DMS 273 (cell line): Measurements from ENCODE around the gene RAB26.
A peak's percentile ranks its signal among the peaks of the same experiment; 100 is the strongest.

Experiments used
- DNase-seq: peaks from one replicate; lab custom pipeline; 2025; ENCODE audit not compliant: unreplicated experiment; lab: John Stamatoyannopoulos, UW

RAB26 gene

DNA sequence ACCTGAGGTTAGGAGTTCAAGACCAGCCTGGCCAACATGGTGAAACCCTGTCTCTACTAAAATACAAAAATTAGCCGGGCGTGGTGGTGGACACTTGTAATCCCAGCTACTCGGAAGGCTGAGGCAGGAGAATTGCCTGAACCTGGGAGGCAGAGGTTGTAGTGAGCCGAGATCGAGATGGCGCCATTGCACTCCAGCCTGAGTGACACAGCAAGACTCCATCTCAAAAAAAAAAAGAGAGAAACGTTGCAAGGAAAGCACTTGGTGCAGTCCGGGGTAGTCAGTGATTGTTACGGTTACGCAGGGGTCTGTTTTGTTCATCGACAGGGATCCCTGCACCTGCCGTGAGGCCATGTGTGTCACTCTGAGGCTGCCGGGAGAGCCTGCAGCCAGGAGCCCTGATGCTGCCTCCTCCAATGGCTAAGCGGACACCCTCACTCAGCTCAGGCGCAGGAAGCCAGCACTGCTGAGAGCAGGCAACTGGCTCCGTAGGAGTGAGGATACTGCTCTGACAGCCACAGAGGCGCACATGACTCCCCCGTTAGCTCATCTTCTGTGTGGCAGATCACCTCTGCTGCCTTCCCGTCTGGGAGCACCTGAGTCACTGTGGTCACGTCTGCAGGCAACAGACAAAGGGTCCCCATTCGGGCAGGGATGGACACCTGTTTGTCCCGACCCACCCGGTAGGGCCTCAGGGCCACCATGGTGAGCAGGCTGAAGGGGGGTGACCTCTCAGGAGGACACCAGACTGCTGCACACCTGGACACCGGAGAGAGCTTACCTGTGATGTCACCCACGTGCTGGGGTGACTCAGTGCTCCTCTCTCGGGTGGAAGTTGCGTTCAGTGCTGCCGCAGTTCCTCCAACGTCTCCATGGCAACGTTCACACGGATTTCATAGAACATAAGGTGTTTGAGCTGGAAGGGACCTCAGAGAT, 5.2 kb upstream of the RAB26 start:
- DNase-seq, result peak; percentile 65

DNA sequence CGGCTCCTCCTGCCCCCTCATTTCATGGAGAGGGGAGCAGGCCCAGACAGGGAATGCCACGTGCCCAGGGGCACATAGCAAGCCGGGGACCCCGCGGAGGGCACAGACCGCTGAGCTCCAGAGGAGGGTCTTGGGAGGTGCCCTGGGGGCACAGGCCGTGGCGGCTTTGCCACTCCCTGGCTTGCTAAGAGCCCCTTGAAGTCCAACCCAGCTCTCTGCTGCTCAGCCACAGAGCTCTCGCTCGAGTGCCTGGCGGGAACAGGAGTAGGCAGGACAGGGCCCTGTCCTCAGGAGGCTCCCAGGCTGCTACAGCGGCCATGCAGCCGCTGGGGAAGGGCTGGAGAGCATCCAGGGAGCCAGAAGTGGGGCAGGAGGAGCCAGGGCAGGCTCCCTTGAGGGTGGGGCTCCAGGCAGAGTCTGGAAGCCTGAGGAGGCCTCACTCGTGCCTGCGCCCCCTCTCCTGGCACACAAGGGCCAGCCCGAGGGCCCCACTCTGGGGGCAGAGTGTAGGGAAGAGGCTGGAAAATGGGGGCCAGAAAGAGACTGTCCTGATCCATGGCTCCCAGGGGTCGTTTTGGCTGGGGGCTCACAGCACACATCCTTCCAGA, 4.4 kb upstream of the RAB26 start:
- peak; percentile 58 for DNase-seq

DNA sequence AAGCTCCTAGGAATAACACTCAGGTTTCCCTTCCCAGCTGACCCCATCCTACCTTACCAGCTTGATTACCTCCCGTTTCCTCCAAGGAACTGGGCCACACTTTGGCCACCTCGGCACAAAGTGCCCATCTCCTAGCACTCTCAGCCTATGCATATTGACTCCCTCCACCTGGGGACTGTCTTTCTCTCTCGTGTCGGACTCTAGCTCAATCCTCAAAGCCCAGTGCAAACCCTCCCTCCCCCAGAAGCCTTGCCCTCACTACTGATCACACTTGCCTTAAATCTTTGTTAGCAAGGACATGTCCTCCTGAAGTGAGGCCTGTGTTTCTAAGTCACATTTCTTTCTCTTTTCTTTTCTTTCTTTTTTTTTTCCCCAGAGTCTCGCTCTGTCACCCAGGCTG, 2.6 kb upstream of the RAB26 start:
- DNase-seq, result no peak

DNA sequence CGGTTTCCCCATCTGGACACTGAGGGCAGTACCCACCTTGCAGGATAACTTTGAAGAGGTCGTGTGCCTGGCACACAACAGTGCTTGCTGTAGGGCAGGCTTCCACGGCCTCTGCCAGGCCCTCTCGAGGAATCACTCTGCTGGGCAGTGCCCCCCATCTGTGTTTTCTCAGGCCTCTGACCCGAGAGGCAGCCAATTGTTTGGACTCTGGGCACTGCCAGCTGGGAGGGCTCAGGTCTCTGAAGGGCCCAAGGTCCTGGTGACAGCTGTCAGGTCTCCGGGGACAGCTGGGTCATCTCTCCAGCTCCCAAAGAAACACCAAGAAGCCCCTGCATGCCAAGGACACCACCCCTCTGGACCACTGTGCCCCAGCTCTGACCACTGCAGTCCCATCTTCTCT, 1.0 kb upstream of the RAB26 start:
- DNase-seq, result no peak

DNA sequence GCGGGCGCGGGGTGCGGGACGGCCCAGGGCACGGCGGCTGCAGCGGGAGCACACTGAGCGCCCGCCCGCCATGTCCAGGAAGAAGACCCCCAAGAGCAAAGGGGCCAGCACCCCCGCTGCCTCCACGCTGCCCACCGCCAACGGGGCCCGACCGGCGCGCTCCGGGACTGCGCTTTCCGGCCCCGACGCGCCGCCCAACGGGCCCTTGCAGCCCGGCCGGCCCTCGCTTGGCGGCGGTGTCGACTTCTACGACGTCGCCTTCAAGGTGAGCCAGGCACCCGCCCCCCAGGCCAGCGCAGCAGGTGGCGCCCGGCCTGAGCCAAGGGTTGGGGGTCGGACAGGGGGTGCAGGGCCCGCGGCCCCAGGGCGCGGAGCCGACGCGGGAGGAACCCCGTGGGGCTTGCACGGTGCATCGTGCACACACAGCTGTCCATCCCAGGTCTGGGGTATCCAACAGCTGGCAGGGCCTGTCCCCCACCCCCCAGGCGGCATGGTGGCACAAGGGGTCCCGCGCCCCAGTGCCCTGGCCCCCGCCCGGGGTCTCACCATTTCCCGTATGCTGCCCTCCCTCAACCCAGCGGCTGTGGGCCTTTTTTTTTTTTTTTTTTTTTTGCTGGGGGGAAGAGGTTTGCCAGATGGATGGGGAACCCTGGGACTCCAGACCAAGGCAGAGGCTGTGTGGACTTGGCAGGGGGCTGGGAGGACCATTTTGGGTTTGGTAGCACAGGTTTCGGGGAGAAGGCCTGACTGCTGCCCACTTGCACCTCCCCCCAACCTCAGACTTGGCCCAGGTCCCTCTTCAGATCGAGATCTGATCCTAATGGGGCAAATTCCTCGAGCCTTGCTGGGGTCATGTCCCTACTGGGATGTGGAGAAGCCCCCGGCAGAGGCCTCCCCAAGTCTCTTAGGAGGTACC, 547 bp downstream of the RAB26 start:
- peak; percentile 82 for DNase-seq

DNA sequence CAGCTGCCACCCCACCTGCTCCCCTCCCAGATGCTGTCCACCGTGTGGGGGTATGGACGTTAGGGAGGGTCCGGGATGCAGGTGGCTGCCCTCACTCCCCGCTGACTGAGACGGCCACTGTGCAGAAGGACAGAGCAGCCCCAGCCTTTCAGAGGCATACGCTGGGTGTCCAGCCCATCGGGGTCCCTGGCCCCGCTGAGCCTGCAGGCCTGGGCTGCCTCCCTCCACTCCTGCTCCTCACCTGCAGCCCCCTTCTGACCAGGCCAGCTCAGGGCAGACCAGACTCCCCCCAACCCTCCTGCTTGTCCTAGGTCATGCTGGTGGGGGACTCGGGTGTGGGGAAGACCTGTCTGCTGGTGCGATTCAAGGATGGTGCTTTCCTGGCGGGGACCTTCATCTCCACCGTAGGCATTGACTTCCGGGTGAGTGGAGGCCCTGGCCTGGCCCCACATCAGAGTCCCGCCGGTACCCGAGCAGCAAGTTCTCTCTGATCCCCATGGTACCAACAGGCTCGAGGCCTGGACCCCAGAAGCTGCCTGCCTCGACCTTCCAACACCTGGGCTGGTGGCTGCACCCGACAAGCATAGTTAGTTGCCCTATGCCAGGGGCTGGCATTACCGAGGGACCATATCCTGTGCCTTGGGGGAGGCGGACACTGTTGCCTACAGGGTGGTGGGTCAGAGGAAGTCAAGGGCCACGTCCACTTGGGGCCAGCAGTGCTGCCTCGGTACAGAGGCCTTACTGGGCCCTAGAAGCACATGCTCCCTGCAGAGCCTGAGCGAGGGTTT, 1.4 kb downstream of the RAB26 start:
- DNase-seq, result peak; percentile 87

DNA sequence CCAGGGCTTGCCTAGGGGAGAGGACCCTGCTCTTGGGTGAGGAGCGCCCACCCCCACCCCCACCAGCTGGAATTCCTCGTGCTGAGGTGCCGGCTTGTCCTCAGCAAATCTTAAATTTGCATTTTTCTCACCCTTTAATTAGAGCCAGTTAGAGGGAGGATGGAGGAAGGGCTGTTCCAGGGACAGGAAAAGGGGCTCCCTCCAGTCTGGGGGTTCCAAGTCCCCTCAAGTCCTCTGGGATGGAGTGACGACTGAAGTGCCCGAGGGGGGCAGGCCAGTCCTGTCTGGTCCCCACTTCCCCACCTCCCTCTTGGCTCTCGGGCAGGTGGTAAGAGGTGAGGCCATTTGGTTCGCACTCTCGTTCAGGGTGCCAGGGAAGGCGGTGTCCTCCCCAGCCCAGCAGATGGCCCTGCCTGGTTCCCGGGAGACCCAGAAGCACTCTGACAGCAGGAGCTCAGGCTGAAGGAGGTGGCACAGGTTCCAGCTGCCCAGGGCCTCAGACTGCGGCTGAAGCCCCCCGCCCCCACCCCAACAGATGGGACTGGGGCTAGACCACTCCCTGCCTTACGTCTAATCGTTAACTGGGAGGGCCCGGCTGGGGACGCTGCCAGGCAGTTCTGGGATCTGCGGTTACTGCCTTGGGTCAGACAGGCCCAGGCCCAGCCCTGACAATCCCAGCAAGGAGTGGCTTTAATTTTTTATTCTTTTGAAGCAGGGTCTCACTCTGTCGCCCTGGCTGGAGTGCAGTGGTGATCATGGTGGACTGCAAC, 2.2 kb downstream of the RAB26 start:
- DNase-seq, result peak; percentile 99

DNA sequence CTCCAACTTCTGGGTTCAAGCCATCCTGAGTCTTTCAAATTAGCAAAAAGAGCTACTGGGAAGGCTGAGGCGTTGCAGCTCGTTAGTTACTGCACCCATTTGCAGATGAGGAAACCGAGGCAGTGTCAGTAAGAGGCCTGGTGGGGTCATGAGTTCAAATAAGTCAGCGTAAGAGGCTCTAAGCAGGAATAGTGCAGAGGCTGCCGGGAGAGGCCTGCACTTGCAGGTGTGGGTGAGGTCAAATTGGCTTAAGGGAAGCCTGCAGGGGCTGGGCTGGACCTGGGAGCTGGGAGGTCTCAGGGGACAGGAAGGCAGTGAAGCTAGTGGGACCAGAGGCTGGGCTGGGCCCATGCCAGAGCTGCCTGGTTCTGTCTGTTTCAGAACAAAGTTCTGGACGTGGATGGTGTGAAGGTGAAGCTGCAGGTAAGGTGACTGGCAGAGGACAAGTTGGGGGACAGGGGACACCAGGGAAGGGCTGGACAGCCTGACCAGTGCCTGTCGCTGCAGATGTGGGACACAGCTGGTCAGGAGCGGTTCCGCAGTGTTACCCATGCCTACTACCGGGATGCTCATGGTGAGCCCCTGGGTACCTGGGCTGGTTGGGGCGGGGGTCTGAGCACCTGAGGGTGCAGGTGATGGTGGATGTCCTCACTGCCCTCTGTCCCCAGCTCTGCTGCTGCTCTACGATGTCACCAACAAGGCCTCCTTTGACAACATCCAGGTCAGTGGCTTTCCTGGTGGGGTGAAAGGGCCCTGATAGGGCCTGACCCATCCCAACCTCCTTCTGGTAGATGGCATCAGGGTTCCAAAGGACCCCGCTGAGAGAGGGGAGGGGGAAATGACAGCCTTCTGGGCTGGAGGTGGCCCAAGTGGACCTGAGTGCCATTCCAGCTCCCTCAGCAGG, 3.0 kb downstream of the RAB26 start:
- DNase-seq, result peak; percentile 97

DNA sequence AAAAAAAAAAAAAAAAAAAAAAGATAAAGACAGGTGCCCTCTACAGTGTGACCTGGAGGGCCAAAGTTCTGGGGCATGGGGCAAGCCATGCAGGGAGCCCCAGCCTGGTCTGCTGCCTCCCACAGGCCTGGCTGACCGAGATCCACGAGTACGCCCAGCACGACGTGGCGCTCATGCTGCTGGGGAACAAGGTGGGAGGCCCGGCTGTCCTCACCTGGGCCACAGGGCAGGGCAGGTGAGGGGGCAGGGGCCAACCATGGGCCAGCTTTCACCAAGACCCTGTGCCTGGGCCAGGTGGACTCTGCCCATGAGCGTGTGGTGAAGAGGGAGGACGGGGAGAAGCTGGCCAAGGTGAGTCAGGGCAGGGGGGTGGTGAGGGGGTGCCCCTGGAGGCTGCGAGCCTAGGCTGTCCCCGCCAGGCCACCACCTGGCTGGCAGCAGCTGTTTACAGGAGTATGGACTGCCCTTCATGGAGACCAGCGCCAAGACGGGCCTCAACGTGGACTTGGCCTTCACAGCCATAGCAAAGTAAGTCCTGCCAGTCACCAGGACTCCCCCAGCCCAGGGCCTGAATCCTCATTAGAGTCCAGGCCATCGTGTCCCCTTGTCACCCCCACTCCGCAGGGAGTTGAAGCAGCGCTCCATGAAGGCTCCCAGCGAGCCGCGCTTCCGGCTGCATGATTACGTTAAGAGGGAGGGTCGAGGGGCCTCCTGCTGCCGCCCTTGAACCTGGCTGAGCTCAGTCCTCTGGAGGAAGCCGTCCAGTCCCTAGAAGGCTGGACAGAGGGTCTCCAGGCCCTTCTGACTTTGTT, 4.5 kb downstream of the RAB26 start:
- DNase-seq, result peak; percentile 87

DNA sequence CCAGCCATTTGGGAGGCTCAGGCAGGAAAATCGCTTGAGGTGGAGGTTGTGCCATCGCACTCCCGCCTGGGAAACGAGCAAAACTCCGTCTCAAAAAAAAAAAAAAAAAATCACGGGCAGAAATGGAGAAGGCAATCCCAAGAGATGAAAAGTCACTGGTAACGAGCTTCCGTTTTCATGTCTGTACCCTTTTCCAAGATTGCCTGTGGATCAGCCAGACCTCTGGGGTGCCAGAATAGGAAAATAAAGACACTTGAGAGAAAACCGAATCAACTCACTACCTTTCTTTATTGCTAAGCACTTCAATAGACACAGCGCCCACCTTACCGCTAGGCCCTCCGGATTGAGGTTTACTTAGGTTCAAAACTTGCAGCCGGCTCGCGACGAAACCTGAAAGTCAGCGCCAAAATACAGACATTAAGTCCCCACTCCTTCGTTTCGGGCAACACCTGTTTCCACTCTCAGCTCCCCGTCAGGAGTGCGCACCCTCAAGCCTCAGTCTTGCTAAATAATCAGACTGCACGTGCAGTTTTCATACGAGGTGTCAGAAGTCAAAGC, 6.2 kb downstream of the RAB26 start:
- DNase-seq, result peak; percentile 69

DNA sequence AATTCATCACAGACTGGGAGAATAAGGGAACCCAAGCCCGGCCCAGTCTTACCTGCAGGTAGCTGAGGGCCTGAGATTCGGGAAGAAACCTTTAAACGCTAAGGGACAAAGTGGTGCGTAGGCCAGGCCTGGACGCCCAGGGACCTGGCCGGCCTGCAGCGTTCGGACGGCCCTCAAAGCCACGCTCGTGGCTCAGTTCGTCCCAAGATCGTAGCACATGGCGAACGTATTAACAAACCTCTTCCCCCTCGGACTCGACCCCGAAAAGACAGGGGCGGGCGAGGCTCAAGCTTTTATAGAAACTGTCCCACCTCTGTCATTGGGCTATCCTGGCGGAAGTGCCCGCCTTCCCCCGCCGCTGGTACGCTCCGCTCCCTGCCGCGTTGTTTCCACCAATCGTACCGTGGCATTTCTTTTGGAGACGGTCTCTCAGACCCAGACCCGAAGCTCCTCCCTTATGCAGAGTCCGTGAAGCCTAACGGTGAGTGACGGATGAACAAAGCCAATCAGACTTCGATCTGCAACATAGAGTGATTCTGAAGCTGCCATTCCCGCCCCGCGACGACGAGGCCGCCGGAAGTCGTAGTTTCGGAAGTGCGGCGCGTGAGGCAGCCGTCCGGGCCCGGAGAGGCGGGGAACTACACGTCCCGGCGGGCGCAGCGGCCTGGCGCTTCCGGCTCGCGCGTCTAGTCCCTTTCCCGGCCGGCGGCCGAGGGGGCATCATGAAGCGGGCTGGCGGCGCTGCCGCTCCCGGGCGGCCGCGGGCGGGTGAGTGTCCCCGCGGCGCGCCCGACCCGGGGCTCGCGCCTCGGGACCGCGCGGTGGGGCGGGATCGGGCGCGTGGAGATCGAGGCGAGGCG, 6.9 kb downstream of the RAB26 start, which contains the start of gene TRAF7:
TSS of gene TRAF7 (plus strand) at position 692 of the 860 bp plus-strand sequence. CDS start 8,139 bp downstream, outside the sequence.
- peak; percentile 100 for DNase-seq

DNA sequence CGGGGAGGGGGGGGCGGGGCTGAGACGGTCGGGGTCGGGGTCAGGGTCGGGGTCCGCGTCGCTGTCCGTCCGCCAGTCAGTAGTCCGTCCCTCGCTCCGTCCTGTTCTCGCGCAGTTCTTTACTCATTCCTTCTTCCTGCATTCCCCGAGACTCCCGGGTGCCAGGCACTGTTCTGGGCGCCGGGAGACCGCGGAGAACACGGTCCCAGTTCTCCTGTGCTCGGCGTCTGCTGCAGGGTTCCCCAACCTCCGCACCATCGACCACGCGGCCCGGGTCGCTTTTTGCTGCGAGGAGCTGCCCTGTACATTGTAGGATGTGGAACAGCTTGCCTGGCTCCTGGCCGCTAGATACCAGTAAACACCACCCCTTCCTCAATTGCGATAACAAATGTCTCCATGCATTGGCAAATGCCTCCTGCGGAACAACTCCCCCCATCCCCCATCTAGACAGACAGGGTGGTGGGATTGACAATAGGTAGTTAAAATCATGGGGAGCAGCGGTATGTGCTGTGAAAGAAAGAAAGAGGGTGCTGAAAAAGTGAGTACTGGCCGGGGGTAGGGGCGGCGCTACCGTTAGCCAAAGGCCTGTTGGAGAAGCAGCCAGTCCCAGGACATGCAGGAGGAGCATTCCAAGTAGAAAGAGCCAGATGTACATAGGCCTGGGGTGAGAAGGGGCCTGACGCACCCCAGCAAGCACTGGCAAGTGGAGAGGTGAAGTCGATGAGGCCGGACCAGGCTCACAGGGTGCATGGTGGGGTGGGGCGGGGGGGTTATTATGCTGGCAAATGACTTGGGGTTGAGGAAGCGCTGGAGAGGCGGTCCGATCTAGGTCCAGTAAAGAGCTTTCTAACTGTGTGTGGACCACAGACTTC, 7.8 kb downstream of the RAB26 start:
- DNase-seq, result peak; percentile 75

DNA sequence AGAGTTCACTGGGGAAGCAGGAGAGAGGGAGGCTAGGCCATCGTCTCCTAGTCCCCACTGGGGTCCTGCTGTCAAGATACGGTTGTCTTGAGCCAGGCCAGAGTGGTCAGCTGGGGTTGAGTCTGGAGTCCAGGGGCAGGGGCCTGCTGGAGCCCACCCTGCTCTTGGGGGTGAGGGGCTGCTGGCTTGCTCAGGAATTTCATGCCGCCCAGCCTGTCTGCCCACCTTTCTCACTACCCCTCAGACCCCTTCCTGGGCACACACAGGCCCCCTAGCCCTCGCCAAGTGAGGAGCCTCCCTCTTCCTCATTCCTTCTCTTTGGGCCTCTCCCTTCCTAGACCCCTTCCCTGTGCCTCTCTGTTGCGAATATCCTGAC, 8.4 kb downstream of the RAB26 start:
- no peak for DNase-seq

DNA sequence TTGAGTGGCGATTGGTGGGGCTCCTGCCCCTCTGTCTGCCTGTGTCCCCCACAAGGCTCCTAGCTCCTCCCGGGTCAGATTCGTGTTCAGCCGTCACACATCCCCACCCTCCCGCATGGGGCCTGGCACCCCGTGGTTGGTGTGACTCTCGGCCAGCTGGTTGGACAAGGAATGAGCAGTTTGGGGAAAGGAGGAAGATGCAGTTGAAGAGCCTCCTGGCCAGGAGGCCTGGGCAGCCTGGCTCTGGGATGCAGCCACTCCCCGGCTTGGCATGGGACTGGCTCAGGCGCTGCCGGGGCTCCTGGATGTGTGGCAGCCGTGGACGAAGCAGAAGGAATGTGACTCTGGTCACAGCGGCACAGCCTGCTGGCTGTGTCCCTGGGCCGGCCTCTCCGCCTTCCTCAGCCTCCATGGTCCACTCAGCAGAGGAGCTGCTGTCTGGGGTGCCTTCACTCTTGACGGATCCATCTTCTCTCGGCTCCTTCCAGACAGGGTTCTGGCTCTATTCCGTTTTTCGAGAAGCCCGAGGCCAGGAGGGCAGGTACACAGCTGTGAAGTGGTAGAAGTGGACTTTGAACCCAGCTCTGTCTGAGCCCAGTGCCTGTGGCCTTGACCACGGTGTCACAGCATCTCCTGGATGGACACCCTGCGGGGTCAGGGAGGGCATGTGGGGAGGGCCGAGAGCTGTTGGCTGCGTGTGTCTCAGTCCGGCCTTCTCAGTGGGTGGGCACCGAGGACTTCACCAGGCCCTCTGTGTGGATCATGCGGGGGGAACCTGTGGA, 9.2 kb downstream of the RAB26 start:
- DNase-seq, result no peak

DNA sequence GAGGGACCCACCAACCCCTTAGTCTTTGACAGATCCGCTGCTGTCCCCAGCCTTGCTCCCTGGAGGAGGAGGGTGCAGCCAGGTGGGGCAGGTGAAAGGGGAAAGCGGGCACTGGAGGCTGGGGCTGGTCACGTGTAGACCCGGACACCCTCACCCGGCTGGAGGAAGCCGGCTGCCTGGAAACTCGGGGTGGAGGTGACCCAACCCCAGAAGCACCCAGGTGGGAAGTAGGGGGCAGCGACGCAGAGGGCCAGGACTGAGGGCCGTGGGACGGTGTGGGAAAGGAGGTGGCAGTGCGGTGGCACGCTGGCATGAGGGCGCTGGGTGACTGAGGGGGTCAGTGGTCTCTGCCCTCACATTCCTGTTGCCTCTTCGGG, 9.8 kb downstream of the RAB26 start:
- no peak for DNase-seq
